Right ventricle myocardium inferior (tissue), 1 donor: ENCODE data around the gene MAML2. TPM values are rescaled to one million over a fixed set of nuclear protein-coding genes. Genes with fewer than 3 reads are reported as not detected.

Experiments used
- ATAC-seq: fragments of 200-7000 bp; cut with Tn5 transposase; one replicate; pipeline ENCODE4 v1.9.1; 2020; ENCODE audit warnings: mild to moderate bottlenecking, moderate library complexity
- DNase-seq: peaks from one replicate; pipeline ENCODE4 v3.0.0; 2021; ENCODE audit errors: missing footprints
- intact Hi-C: fragments of 100-400 bp; cut with DNase I; formaldehyde crosslinking; loops from one replicate; pipeline ENCODE4 v1.11.0; 2022
- total RNA-seq: library from RNA; stranded (reverse); fragmentation: NEBNext Ultra II Directional; extraction: Animal tissue kit (Norgen Biotek cat#: 25700); gene quantifications from one replicate; pipeline ENCODE4 v1.2.1, GENCODE V29; 2021
- donor health status: DM: no; HTN: yes; CAD: no; lungs with severe emphysema.

The MAML2 gene
- total RNA-seq, 1 donor from 2014 or later = 5.2 TPM

DNA sequence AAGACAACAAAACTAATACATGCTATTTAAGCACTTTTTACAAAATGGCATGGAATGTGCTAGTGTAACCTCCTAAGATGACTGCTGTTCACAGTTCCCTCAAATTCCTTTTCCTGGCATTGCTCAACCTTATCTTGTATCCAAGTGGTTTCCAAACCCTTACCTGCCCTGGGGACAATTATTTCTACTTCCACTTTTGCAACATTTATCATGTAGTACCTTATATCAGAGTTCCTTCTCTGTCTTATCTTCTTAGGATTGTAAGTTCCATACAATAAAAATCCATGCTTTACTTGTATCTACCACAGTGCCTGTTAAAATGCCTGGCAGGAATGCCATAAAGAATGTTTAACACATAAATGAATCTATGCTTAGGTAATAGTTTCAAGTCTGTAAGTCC is 309.9 kb downstream of the MAML2 start:
- ATAC-seq = no peak
- no peak for DNase-seq
- intact Hi-C loops = no loop called here

- intact Hi-C loops = no loop called here
- DNase-seq (no peak), ATAC-seq (no peak)
These were observed 314.2 kb downstream of the MAML2 start for GRCh38 chr11:96028746-96029145.

DNA sequence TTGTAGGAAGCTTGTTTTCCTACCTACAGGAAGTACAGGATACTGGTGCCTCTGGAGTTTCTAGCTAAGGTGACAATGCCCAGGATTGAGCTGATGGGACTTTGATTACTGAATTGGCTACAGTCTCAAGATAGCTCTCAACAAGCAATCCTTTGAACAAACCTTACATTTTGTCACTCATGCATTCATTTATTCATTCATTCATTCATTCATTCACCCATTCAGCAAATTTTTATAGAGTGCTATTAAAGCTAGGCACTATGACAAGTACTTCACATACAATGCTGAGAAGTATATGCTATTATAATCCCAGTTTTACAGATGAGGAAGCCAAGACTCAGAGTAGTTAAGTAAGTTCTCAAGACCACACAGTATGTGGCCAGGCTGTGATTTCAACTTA is 316.0 kb downstream of the MAML2 start:
- no peak for DNase-seq
- ATAC-seq = no peak
- intact Hi-C loops = no loop called here

DNA sequence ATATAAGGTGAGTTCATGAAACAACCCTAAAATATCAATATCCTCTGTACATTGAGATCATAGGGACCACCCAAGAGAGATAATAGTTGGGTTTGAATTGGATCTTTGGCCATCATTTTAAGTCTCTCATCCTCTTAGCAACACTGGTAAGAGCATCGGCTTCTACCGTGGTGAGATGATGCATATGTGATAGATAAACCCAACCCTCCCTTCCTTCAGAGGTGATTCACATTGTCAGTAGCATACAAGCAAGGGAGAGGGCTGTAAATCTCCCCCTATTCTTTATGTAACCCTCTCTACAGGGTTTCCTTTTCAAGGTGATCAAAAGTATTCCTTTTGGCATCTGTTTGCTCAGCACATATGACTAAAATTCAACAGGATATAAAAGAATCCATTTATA is 316.7 kb downstream of the MAML2 start:
- ATAC-seq (no peak), DNase-seq (no peak)
- intact Hi-C loops = no loop called here

DNA sequence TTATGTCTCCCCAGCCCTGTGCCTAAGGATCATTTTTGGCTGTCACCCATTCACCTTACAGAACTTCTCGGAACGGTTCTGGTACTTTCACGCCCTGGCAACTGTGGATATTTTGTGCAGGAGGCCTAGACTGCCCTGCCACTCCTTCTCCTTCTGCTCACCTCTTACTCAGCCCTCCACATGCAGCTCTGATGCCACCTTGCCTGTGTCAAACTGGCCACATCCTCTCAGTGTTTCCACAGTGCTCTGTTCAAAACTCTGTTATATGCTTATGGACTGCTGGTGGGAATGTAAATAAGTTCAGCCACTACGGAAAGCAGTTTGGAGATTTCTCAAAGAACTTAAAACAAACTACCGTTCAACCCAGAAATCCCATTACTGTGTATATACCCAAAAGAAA is 318.3 kb downstream of the MAML2 start:
- DNase-seq (no peak), ATAC-seq (no peak)
- intact Hi-C loops = no loop called here

GRCh38 chr11:96023275-96023674 is 319.7 kb downstream of the MAML2 start:
- DNase-seq = no peak
- ATAC-seq = no peak
- intact Hi-C loops = no loop called here

DNA sequence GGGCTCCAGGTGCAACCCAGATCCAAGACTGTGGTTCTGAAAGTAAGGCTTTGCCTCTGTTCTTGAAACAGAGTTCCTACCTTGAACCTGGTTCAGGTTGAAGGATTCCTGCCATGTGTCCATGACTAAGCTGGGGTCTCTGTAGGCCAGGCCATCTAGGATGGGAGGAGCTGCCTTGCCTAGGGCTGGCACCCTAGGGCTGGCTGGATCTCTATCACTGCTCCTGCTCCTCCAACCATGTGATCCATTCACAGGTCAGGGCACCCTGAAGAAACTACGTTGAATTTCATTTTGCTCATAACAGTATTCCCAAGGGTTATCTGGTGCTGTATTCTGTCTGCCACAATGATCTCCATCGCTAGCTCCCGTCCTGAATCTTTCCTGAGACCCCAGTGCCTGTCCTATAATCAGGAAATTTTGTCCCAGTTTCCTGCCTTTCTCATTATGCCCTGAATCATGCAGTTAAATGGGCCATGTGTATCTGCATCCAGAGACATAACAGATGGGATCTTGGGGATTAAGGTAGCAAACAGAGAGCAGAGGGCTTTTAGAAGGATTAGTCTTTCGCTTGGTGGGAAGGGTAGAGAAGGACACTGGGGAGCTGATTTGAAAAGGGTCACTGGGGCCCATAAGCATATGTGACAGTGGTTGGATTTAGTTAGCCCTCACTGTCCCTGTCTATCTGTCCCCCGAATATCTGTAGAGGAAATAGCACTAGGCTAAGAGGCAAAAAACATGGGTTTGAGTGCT is 320.9 kb downstream of the MAML2 start:
- ATAC-seq = no peak
- intact Hi-C loops = no loop called here

DNA sequence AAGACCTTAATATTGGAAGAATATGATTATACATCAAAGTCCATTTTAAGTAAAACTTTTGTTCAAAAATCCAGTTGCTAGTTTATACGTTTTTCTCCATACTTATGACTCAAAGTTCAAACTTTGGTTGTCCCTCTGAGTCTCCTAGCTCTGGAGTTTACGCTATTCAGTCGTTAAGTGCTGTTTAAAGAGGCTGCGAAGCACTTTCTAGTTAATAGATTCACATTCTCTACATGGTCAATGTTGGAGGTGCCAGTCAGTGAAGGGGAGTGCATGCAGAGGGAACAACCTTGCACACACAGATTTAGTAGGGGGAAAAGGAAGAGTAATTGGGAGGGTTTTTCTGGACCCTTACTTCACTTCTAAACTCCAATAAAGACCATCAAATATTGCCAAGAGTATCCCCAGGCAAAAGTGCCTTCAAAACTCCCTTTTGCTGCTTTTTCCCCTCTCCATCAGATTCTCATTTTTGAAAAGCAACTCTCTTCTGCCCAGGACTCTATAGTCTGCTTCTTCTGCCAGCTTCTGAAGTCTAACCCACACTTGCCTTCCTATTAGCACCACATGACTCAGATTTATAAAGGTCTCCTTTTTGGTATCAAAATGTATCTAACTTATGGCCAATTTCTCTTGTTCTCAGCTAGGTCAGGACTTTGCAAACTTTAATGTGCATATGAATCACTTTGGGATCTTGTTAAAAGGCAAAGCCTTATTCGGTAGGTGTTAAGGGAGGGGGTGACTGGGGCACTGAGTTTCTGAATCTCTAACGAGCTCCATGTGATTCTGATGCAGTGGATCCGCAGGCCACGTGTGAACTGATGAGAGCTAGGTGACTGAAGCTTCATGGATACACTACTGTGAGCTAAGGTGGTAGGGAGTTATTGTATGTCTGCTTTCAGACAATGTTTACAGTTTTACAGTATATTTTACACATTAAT is 322.9 kb downstream of the MAML2 start:
- ATAC-seq = no peak
- intact Hi-C loops = no loop called here
- DNase-seq = no peak

More for the DNA sequence above, 320.9 kb downstream of the MAML2 start:
- DNase-seq = no peak

DNA sequence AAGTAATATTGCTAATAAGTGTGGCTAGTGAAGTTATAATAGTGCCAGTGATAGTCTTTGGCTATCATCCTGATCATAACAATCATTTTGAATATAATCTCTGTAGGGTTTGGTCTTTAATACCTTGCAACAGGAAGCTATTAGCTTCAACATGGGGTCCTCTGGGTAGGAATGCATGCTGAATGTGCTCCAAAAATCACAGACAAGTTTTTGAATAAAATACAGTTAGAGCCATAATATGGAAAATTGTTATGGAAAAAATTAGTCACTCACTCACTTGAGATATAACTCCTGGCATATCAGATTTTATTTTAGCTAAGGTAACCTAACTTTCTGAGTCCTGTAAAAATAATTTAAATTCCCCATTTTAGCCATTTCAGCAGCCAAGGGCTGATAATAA is 323.7 kb downstream of the MAML2 start:
- intact Hi-C loops = no loop called here
- no peak for DNase-seq
- ATAC-seq = no peak

DNA sequence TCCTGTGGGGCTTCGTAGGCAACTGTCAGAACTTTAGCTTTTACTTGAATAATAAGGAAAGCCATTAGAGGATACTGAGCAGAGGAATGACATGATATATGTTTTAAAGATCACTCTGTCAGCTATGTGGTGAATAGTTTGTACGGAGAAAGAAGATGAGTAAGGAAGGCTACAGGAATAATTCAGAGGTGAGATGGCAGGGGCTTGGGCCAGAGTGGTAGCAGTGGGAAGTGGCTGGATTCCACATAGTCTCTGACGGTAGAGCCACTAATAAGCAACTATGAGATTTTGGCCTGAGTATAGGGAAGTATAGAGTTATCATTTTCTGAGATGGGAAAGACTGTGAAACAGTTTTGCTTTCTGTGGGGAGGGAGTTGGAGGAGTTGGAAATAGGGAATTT is 325.1 kb downstream of the MAML2 start:
- ATAC-seq (no peak), DNase-seq (no peak)
- intact Hi-C loops = no loop called here

DNA sequence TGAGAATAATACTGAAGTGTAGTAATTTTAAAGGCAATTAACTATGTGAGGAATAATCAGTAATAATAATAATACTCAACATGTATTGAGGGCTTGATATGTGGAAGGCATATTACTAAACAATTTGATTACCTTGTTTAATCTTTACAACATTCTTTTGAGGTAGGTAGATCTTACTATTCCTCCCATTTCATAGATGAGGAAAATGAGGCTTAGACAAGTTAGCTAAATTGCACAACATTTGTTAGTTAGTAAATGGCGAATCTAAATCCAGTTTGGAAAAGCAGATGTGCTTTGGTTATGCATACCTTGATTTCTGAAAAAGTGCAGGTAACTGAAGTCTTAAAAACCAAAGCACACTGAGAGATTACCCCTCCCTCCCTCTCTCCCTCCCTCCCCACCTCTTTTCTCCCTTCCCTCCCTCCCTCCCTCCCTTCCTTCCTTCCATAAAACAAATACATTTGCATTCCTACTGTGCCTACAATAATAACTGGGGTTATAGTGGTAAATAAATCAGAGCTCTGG is 326.0 kb downstream of the MAML2 start:
- ATAC-seq (no peak), DNase-seq (no peak)
- intact Hi-C loops = no loop called here

DNA sequence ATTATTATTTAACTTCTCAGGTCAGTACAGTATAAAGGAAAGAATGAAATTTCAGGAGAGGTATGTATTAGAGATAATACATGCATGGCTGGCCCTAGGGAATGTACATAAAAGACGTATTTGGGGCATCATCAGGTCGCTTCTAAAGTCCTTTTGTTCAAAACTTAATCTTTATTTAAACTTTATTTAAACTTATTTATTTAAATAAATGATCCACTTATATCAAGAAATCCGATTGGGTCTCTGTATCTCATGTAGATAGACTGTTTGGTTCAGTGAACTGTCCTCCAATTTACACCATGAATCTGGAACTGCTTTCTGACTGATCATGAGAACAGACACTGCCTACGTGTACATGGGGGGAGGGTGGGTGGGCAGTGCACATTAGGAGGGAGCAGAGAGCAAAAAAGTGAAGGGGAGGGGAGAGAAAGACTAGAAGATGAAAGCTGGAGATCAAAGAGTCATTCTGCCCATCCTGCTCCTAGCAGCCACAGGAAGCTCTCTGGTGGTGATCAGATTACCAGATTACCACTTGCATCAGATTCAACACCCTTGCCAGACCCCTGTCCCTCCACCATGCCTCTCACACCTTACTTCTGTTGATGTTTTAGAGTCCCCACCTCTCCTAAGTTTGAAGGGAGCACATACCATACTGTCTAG is 327.0 kb downstream of the MAML2 start:
- intact Hi-C loops = no loop called here
- DNase-seq (no peak), ATAC-seq (no peak)

GRCh38 chr11:96014217-96014616 is 328.8 kb downstream of the MAML2 start:
- ATAC-seq = no peak
- DNase-seq = no peak
- intact Hi-C loops = no loop called here

- intact Hi-C loops = no loop called here
- DNase-seq = no peak
These were observed 329.4 kb downstream of the MAML2 start for GRCh38 chr11:96013461-96014213.

DNA sequence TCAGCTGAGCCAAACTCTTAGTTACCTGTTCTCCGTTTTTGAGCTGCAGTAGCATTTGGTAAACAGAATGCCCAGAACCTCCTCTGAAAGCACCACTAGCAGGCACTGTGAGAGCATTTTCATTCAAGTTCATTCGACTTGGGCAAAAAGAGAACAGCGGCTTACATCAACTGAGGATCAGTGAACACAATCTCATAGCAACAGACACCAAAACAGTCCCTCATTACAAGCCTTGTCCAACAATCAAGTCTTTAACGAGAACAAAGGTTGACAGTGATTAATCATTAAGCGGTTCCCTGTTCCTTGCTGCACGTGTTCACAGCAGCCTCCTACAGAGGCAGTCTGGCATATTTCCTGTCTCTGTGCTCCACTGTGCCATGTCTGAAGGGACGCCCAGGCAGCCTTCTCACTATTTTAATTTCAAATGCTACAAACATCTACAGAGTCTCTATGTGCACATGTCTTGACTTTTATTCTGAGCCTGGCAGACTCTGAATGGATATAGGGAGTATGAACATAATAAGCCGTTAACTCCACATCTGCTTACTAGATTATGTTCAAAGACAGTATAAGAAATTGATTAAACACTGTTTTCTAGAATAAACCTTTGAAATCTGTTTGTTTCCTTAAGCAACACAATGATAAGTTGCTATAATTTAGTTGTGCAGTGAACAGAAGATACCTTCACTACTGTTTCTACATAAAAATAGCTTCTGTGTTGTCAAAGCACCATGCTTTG is 330.7 kb downstream of the MAML2 start:
- intact Hi-C loops = no loop called here
- ATAC-seq (peak; percentile 81), DNase-seq (no peak)

More at GRCh38 chr11:96013461-96014213, 329.4 kb downstream of the MAML2 start:
- ATAC-seq = no peak

GRCh38 chr11:96010683-96011082 is 332.3 kb downstream of the MAML2 start:
- ATAC-seq (no peak), DNase-seq (no peak)
- intact Hi-C loops = no loop called here

GRCh38 chr11:96008161-96008720 is 334.8 kb downstream of the MAML2 start:
- DNase-seq = no peak
- ATAC-seq = no peak
- intact Hi-C loops = no loop called here

DNA sequence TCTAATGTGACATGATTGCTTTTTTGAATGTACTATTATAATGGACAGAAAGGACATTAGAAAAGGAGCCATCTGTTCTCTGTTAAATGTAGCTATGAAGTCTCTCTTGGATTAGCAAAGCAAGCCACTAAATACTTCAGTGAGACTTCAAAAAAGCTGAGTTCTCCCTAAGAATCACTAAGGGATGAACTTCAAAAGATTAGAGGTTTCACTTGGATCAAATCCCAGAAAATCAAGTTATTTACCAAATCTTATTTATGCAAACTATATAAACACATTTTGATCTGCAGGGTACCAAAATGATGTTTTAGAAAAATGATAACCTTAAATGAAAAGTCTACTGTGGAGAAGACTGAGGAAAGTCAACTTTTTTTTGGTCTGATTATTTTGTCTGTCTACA is 337.0 kb downstream of the MAML2 start:
- DNase-seq (no peak), ATAC-seq (no peak)
- intact Hi-C loops = no loop called here
